Gastroesophageal sphincter (tissue), 4 donors: Measurements from ENCODE around the gene RAB13. TPM values are rescaled to one million over a fixed set of nuclear protein-coding genes. Genes with fewer than 3 reads are reported as not detected.

Experiments used
- ATAC-seq: fragments of 150-250 bp; one replicate; pipeline ENCODE4 v1.9.1; 2016; ENCODE audit warnings: mild to moderate bottlenecking, moderate library complexity
- H3K27ac ChIP-seq, 4 donors: fragments of 200-600 bp; sonication (generic) in 3 of 4; 1 replicate in 3 of 4; 2 replicates in 1 of 4; pipeline ENCODE4 v1.5.1; 2016 to 2019
- H3K27me3 ChIP-seq: fragments of 200-600 bp; sonication (generic); one replicate; pipeline ENCODE4 v1.5.1; 2019
- H3K36me3 ChIP-seq, 2 donors: fragments of 200-600 bp; sonication (generic); one replicate each; pipeline ENCODE4 v1.5.1; 2019; ENCODE audit warnings: control low read depth in 1 of 2
- H3K4me1 ChIP-seq, 3 donors: fragments of 200-600 bp; sonication (generic); 1 replicate in 2 of 3; 2 replicates in 1 of 3; pipeline ENCODE4 v1.5.1; 2016 to 2019; ENCODE audit warnings: control low read depth in 2 of 3
- H3K4me3 ChIP-seq, 2 donors: fragments of 200-600 bp; sonication (generic); one replicate each; pipeline ENCODE4 v1.5.1; 2019; ENCODE audit warnings: mild to moderate bottlenecking in 1 of 2, moderate library complexity in 1 of 2
- H3K9me3 ChIP-seq, 3 donors: fragments of 200-600 bp; sonication (generic); one replicate each; pipeline ENCODE4 v1.5.1; 2017 to 2019; ENCODE audit warnings: control low read depth in 2 of 3
- CTCF ChIP-seq, 4 experiments: fragments of 200-600 bp in 2 of 4; fragments of 450-650 bp in 2 of 4; sonication (generic) in 1 of 4; IDR thresholded peaks; one replicate each; pipeline ENCODE4 v1.5.1; 2017 to 2019; ENCODE audit warnings: antibody characterized with exemption in 4 of 4, mild to moderate bottlenecking in 2 of 4, moderate library complexity in 2 of 4
- EP300 ChIP-seq: sonication (generic); formaldehyde crosslinking; IDR thresholded peaks from one replicate; pipeline ENCODE4 v1.6.1; 2017; ENCODE audit warnings: antibody characterized with exemption, mild to moderate bottlenecking
- POLR2A ChIP-seq, 2 donors: fragments of 450-650 bp; IDR thresholded peaks; one replicate each; pipeline ENCODE4 v1.6.1; 2017; ENCODE audit warnings: antibody characterized with exemption in 2 of 2, mild to moderate bottlenecking in 2 of 2, moderate library complexity in 1 of 2
- POLR2AphosphoS5 ChIP-seq: sonication (generic); formaldehyde crosslinking; IDR thresholded peaks from one replicate; pipeline ENCODE4 v1.6.1; 2017; ENCODE audit warnings: antibody characterized with exemption
- WGBS, 2 donors: methylation state at CpG; one replicate each; pipeline ENCODE4 v1.1.5; 2018; ENCODE audit warnings: low coverage in 1 of 2; 5-methylcytosine and 5-hydroxymethylcytosine counted together
- total RNA-seq, 4 donors: library from RNA; depleted of rRNA; stranded (reverse); fragments of >200 nt; gene quantifications; one replicate each; pipeline ENCODE4 v1.1.0, GENCODE V29; 2016

RAB13 gene
- total RNA-seq, 4 donors from 2014 or later: 43.6 to 50.7 (median 48.9) TPM

GRCh38 chr1:153995202-153995601 is 9.1 kb upstream of the RAB13 start:
- TF ChIP-seq CTCF (IDR thresholded peaks at IDR 0.05): no peak
- no peak for TF ChIP-seq EP300
- no peak for TF ChIP-seq POLR2AphosphoS5
- no peak for TF ChIP-seq POLR2A (IDR thresholded peaks at IDR 0.05)
- Histone ChIP-seq H3K9me3 (no peaks in the 10 kb centered on the region), H3K27me3 (no peaks in the 10 kb centered on the region), H3K36me3 (peaks cover 0 to 48% of the 10 kb centered on the region in 2 donors), H3K27ac (no peak overlapping the region), H3K4me3 (no peak overlapping the region), H3K4me1 (peaks cover 6 to 40% (median 15%) of the 10 kb centered on the region in 3 donors)
- no peak for ATAC-seq
- WGBS, 2 donors: 23 to 42% methylated on average over 2 to 3 of the region's 3 CpGs

GRCh38 chr1:153991806-153992205 is 5.7 kb upstream of the RAB13 start:
- ATAC-seq: no peak
- TF ChIP-seq POLR2A (IDR thresholded peaks at IDR 0.05): no peak
- no peak for TF ChIP-seq CTCF (IDR thresholded peaks at IDR 0.05)
- no peak for TF ChIP-seq EP300
- no peak for TF ChIP-seq POLR2AphosphoS5
- WGBS, 2 donors: 76 to 87% methylated on average over 2 of the region's 2 CpGs
- H3K9me3 ChIP-seq: no peaks in the 10 kb centered on the region
- peaks cover 6 to 51% (median 21%) of the 10 kb centered on the region in 3 donors for H3K4me1 ChIP-seq
- H3K27me3 ChIP-seq: no peaks in the 10 kb centered on the region
- H3K4me3 ChIP-seq: peak overlapping the region; percentile 71 to 92
- H3K27ac ChIP-seq: peak overlapping the region; percentile 91 to 98 (median 95)
- peaks cover 0 to 48% of the 10 kb centered on the region in 2 donors for H3K36me3 ChIP-seq

- 12 to 13% methylated on average over 7 to 9 of the region's 9 CpGs for WGBS, 2 donors
- peaks cover 6 to 57% (median 21%) of the 10 kb centered on the region in 3 donors for H3K4me1 ChIP-seq
- H3K9me3 ChIP-seq: no peaks in the 10 kb centered on the region
- H3K36me3 ChIP-seq: peaks cover 0 to 46% of the 10 kb centered on the region in 2 donors
- peak overlapping the region; percentile 91 to 98 (median 95) for H3K27ac ChIP-seq
- TF ChIP-seq CTCF (IDR thresholded peaks at IDR 0.05) (no peak), POLR2AphosphoS5 (no peak), POLR2A (IDR thresholded peaks at IDR 0.05) (no peak), EP300 (no peak)
- H3K27me3 ChIP-seq: no peaks in the 10 kb centered on the region
- ATAC-seq: no peak
- peak overlapping the region; percentile 71 to 92 for H3K4me3 ChIP-seq
Measured at GRCh38 chr1:153991151-153991630, 5.1 kb upstream of the RAB13 start.

GRCh38 chr1:153990468-153991150 is 4.5 kb upstream of the RAB13 start, which contains the start of gene RPS27:
Gene RPS27, plus strand, starts transcription at chr1:153990762. Its CDS starts 35 bp downstream, at chr1:153990797.
- Histone ChIP-seq H3K4me1 (peaks cover 6 to 58% (median 21%) of the 10 kb centered on the region in 3 donors), H3K9me3 (no peaks in the 10 kb centered on the region), H3K27me3 (no peaks in the 10 kb centered on the region), H3K4me3 (peak within 1 kb of the TSS; percentile 71 to 92), H3K36me3 (peaks cover 0 to 40% of the 10 kb centered on the region in 2 donors), H3K27ac (peak within 1 kb of the TSS; percentile 91 to 98 (median 95))
- ATAC-seq: peak; percentile 83
- peak; percentile 100 for TF ChIP-seq POLR2AphosphoS5
- TF ChIP-seq POLR2A (IDR thresholded peaks at IDR 0.05): peak; percentile 98 to 99
- TF ChIP-seq EP300: no peak
- peak in 1 of 4 experiments; percentile 9 for TF ChIP-seq CTCF (IDR thresholded peaks at IDR 0.05)
- 0 to 1% methylated on average over 13 to 15 of the region's 36 CpGs for WGBS, 2 donors
